Natural killer cell (primary cell): ENCODE results near the gene TMEM117. TPM values are rescaled to one million over a fixed set of nuclear protein-coding genes. Genes with fewer than 3 reads are reported as not detected.

Source experiments
- ATAC-seq, 3 donors: fragments of 150-1000 bp in 2 of 3; fragments of 200-7000 bp in 1 of 3; cut with Tn5 transposase; 1 replicate in 1 of 3; 2 replicates in 2 of 3; pipeline ENCODE4 v1.10.0; 2021; ENCODE audit warnings: mild to moderate bottlenecking in 2 of 3, moderate library complexity in 2 of 3
- DNase-seq, 2 donors: peaks; one replicate each; pipeline versions ENCODE4 v3.0.0 to v3.0.0-alpha.2; 2013 to 2021; ENCODE audit warnings: mixed read lengths in 1 of 2
- H3K27ac ChIP-seq: one replicate; pipeline ENCODE4 v1.5.1; 2013; ENCODE audit warnings: mild to moderate bottlenecking, low read length
- H3K27me3 ChIP-seq: one replicate; pipeline ENCODE4 v1.6.1; 2013; ENCODE audit warnings: low read length; ENCODE audit not compliant: control insufficient read depth, insufficient read depth
- H3K36me3 ChIP-seq: one replicate; pipeline ENCODE4 v1.6.1; 2013; ENCODE audit warnings: low read length; ENCODE audit not compliant: control insufficient read depth, insufficient read depth
- H3K4me1 ChIP-seq: one replicate; pipeline ENCODE4 v1.6.1; 2013; ENCODE audit warnings: low read length; ENCODE audit not compliant: control insufficient read depth, insufficient read depth
- H3K4me3 ChIP-seq: one replicate; pipeline ENCODE4 v1.5.1; 2013; ENCODE audit warnings: low read length
- H3K9me3 ChIP-seq: one replicate; pipeline ENCODE4 v1.6.1; 2013; ENCODE audit warnings: low read length; ENCODE audit not compliant: control insufficient read depth, insufficient read depth
- H3K27ac Mint-ChIP-seq, 2 donors: one replicate each; pipeline ENCODE4 v1.8.0; 2022; ENCODE audit warnings: mild to moderate bottlenecking in 2 of 2, mixed read lengths in 2 of 2, moderate library complexity in 1 of 2
- H3K27me3 Mint-ChIP-seq, 2 donors: one replicate each; pipeline ENCODE4 v1.8.0; 2022; ENCODE audit warnings: low read depth in 2 of 2, mixed read lengths in 2 of 2
- H3K36me3 Mint-ChIP-seq: one replicate; pipeline ENCODE4 v1.8.0; 2022; ENCODE audit warnings: mixed read lengths
- H3K4me1 Mint-ChIP-seq, 2 donors: one replicate each; pipeline ENCODE4 v1.8.0; 2022; ENCODE audit warnings: mixed read lengths in 2 of 2
- H3K4me3 Mint-ChIP-seq: one replicate; pipeline ENCODE4 v1.8.0; 2022; ENCODE audit warnings: mild to moderate bottlenecking, moderate library complexity, mixed read lengths
- H3K9me3 Mint-ChIP-seq, 2 donors: one replicate each; pipeline ENCODE4 v1.8.0; 2022; ENCODE audit warnings: mixed read lengths in 2 of 2
- WGBS: methylation state at CpG from one replicate; pipeline ENCODE4 v1.1.7; 2013; ENCODE audit warnings: missing lambda C conversion rate; ENCODE audit not compliant: insufficient coverage; 5-methylcytosine and 5-hydroxymethylcytosine counted together
- intact Hi-C: fragments of 100-400 bp; cut with micrococcal nuclease; formaldehyde crosslinking; loops from one replicate; pipeline ENCODE4 v1.14.2; 2022
- total RNA-seq, 4 donors: library from RNA; stranded (reverse); fragments of 120-200 nt in 1 of 4; gene quantifications; one replicate each; pipeline versions ENCODE4 v1.2.3 to v1.2.4, GENCODE V29; 2013 to 2022
- TF ChIP-seq, protein P1 (sequence below): fragments of 200-600 bp; IDR thresholded peaks from one replicate; pipeline ENCODE4 v1.8.0; 2022; ENCODE audit warnings: antibody characterized with exemption

TMEM117 gene
- total RNA-seq, 3 donors from 2014 or later (not counting 1 experiment from before 2014, with no cell fraction given), result 7.1 to 8.1 (median 7.9) TPM

- Mint-ChIP-seq H3K27ac (no peak overlapping the region), H3K4me3 (no peak overlapping the region), H3K27me3 (no peaks in the 10 kb centered on the region), H3K4me1 (no peaks in the 10 kb centered on the region), H3K36me3 (peaks cover 6% of the 10 kb centered on the region), H3K9me3 (peaks cover 6 to 10% of the 10 kb centered on the region in 2 donors)
- Histone ChIP-seq H3K27ac (no peak overlapping the region), H3K9me3 (peaks cover 4% of the 10 kb centered on the region), H3K36me3 (no peaks in the 10 kb centered on the region), H3K4me1 (no peaks in the 10 kb centered on the region), H3K4me3 (no peak overlapping the region), H3K27me3 (no peaks in the 10 kb centered on the region)
- no peak for ATAC-seq
- TF ChIP-seq, protein P1, sequence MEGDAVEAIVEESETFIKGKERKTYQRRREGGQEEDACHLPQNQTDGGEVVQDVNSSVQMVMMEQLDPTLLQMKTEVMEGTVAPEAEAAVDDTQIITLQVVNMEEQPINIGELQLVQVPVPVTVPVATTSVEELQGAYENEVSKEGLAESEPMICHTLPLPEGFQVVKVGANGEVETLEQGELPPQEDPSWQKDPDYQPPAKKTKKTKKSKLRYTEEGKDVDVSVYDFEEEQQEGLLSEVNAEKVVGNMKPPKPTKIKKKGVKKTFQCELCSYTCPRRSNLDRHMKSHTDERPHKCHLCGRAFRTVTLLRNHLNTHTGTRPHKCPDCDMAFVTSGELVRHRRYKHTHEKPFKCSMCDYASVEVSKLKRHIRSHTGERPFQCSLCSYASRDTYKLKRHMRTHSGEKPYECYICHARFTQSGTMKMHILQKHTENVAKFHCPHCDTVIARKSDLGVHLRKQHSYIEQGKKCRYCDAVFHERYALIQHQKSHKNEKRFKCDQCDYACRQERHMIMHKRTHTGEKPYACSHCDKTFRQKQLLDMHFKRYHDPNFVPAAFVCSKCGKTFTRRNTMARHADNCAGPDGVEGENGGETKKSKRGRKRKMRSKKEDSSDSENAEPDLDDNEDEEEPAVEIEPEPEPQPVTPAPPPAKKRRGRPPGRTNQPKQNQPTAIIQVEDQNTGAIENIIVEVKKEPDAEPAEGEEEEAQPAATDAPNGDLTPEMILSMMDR, result no peak
- intact Hi-C loops, result no loop called here
- DNase-seq, result no peak
These were observed 283.1 kb downstream of the TMEM117 start for GRCh38 chr12:44118946-44119345.

GRCh38 chr12:44126806-44127205 lies 290.9 kb downstream of the TMEM117 start:
- no peak overlapping the region for H3K27ac Mint-ChIP-seq
- peaks cover 10 to 11% of the 10 kb centered on the region in 2 donors for H3K9me3 Mint-ChIP-seq
- H3K4me3 Mint-ChIP-seq, result no peak overlapping the region
- ATAC-seq, result no peak
- intact Hi-C loops, result no loop called here
- no peaks in the 10 kb centered on the region for H3K27me3 ChIP-seq
- no peak for DNase-seq
- TF ChIP-seq, protein P1, result no peak
- no peaks in the 10 kb centered on the region for H3K4me1 Mint-ChIP-seq
- peaks cover 13% of the 10 kb centered on the region for H3K36me3 Mint-ChIP-seq
- no peaks in the 10 kb centered on the region for H3K36me3 ChIP-seq
- no peak overlapping the region for H3K4me3 ChIP-seq
- H3K27me3 Mint-ChIP-seq, result no peaks in the 10 kb centered on the region
- H3K27ac ChIP-seq, result no peak overlapping the region
- no CpG with 5 or more reads among the region's 1 CpG for WGBS
- H3K4me1 ChIP-seq, result no peaks in the 10 kb centered on the region
- no peaks in the 10 kb centered on the region for H3K9me3 ChIP-seq

DNA sequence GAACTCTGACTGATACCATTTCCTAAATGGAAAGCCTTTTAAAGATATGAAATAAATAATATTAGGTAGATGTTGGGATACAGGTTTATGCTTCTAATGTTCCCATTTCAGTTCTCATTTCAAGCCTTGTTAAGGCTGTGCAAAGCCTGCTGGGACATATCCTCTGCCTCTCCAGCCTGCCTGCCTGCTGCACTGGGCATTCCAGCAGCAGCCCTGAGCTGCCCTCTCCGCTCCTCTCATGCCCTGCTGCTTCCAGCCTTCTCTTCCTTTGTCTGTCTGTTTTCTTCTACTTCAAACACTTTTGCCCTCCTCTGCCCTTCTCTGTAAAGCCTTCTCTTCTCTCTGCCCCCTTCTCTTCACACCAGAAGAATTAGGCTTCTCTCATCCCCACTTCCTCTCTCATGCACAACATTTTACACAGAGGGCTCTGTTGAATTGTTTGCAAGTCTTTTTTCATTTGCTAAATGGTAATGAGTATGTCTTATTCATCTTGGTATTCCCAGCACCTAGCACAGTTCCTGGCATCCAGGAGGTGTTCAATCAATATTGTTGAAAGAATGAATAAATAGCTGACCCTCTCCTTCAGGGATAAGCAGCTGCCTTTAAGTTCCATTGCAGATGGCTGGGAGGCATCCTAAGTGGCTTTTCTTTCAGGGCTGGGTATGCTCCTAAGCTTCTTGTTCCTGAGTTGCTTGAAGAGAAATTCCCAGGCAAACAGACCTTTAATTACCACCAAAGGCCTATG lies 292.3 kb downstream of the TMEM117 start:
- 89% methylated on average over 1 of the region's 1 CpG for WGBS
- TF ChIP-seq, protein P1, result no peak
- no peak for DNase-seq

DNA sequence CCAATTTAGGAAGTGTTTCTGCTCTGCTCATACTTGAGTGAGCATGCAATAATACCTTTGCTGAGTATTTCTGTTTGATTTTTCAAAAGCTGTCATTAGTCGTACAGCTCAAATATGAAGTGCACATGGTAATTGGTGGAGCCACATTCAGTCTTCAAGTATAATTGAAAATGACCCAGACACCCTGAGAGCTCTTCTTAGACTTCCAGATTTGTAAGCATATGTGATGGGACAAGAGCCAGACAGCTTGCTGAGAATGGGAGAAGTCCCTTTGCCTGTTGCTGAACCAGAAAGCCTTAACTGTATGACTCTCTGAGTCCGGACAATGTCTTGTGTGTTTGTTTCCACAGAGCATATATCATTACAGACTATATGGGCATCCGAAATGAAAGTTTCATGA lies 307.3 kb downstream of the TMEM117 start:
- WGBS, result 94% methylated on average over 3 of the region's 3 CpGs
- Mint-ChIP-seq H3K36me3 (peaks cover 21% of the 10 kb centered on the region), H3K4me1 (no peaks in the 10 kb centered on the region), H3K27ac (no peak overlapping the region), H3K27me3 (no peaks in the 10 kb centered on the region), H3K9me3 (peaks cover 2 to 6% of the 10 kb centered on the region in 2 donors), H3K4me3 (no peak overlapping the region)
- Histone ChIP-seq H3K27me3 (no peaks in the 10 kb centered on the region), H3K4me1 (no peaks in the 10 kb centered on the region), H3K36me3 (no peaks in the 10 kb centered on the region), H3K27ac (no peak overlapping the region), H3K4me3 (no peak overlapping the region), H3K9me3 (no peaks in the 10 kb centered on the region)
- ATAC-seq (no peak), DNase-seq (no peak)
- intact Hi-C loops, result no loop called here
- TF ChIP-seq, protein P1, result no peak

More for the DNA sequence above, 292.3 kb downstream of the TMEM117 start:
- Mint-ChIP-seq H3K4me3 (no peak overlapping the region), H3K9me3 (peaks cover 10 to 15% of the 10 kb centered on the region in 2 donors), H3K36me3 (peaks cover 7% of the 10 kb centered on the region), H3K27ac (no peak overlapping the region), H3K27me3 (no peaks in the 10 kb centered on the region), H3K4me1 (no peaks in the 10 kb centered on the region)
- no peak overlapping the region for H3K27ac ChIP-seq
- intact Hi-C loops, result no loop called here
- H3K36me3 ChIP-seq, result no peaks in the 10 kb centered on the region
- ATAC-seq, result no peak
- no peaks in the 10 kb centered on the region for H3K27me3 ChIP-seq
- no peaks in the 10 kb centered on the region for H3K4me1 ChIP-seq
- H3K4me3 ChIP-seq, result no peak overlapping the region
- H3K9me3 ChIP-seq, result no peaks in the 10 kb centered on the region
